ENCODE data around the gene ASF1B.

ASF1B gene

DNA sequence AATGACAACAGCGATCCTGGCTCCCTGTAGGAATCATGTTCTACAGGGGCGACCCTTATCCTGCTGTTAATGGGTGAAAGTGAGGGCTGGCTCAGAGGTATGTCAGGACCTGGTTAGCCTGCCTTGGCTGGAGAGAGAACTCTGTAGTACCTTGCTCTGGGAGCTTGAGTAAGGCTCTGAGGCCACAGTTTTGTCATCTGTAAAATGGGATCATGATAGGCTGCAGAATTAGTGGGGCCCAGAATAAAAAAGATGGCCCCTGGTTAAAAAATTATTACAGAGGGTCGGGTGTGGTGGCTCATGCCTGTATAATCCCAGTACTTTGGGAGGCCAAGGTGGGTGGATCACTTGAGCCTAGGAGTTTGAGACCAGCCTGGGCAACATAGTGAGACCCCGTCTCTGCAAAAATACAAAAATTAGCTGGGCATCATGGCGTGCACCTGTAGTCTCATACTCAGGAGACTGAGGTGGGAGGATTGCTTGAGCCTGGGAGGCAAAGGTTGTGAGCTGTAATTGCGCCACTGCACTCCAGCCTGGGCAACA, 35.3 kb downstream of the ASF1B start:
- ATAC-seq (replicated peaks) (no peak), DNase-seq (no peak)
- Mint-ChIP-seq H3K27ac (no peak overlapping the region), H3K36me3 (peaks cover 26 to 37% of the 10 kb centered on the region in 2 donors), H3K27me3 (no peaks in the 10 kb centered on the region), H3K4me3 (no peak overlapping the region), H3K4me1 (no peaks in the 10 kb centered on the region), H3K9me3 (no peaks in the 10 kb centered on the region)

DNA sequence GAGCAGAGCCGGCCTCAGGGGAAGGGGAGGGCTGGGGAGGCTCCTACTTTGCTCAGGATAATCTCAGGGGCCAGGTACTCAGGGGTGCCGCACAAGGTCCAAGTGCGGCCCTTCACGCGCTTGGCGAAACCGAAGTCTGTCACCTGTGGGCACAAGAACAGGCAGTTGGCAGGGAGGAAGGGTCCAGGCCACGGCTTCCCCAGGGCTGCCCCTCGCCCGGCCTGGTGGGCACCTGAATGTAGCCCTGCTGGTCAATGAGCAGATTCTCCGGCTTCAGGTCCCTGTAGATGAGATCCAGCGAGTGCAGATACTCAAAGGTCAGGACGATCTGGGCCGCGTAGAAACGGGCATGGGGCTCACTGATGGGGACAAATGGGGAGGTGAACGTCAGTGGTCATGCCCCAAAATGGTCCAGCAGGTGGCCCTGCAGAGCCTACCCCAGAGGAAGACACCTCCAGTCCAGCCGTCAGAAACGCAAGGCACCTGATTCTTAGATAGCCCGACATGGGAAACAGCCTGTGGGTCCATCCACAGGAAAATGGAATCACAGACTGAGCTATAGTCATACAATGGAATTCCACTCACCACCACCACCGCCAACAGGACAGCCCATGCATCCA, 38.7 kb downstream of the ASF1B start:
- Mint-ChIP-seq H3K4me1 (no peaks in the 10 kb centered on the region), H3K9me3 (peaks cover 0 to 2% of the 10 kb centered on the region in 2 donors)

DNA sequence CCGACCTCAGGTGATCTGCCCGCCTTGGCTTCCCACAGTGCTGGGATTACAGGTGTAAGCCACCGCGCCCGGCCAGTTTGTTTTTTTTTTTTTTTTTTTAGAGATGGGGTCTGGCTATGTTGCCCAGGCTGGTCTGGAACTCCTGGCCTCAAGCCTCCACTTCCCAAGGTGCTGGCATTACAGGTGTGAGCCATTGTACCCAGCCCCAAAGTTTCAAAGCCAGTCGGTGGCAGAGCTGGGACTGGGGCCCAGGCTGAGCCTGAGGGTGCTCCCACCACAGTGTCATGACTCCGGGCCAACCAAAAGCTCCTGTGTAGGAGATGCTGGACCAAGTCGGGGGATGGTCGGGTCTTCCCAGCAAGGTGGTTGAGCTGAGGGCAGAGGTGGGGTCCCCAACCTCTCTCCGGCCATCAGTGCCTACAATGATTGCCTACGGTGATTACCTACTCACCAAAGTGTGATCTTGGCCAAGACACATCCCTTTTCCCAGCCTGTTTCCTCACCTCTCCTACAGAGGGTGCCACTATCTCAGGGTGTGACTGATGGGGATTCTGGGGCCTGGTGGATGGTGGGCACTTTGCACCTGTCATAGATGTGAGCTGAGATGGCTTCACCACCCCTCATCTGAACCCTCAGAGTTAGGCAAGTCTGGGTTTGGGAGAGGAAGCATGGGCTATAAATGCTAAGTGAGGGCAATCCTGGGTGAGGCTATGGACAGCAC, 40.0 kb downstream of the ASF1B start:
- peaks cover 0 to 2% of the 10 kb centered on the region in 2 donors for H3K9me3 Mint-ChIP-seq
- H3K4me1 Mint-ChIP-seq, result peaks cover 7 to 10% of the 10 kb centered on the region in 2 donors
- DNase-seq (no peak), ATAC-seq (replicated peaks) (no peak)
- no peak overlapping the region for H3K4me3 Mint-ChIP-seq
- no peak overlapping the region for H3K27ac Mint-ChIP-seq
- peaks cover 29 to 45% of the 10 kb centered on the region in 2 donors for H3K36me3 Mint-ChIP-seq
- no peaks in the 10 kb centered on the region for H3K27me3 Mint-ChIP-seq

More for the DNA sequence above, 38.7 kb downstream of the ASF1B start:
- no peak overlapping the region for H3K27ac Mint-ChIP-seq
- peaks cover 24 to 36% of the 10 kb centered on the region in 2 donors for H3K36me3 Mint-ChIP-seq
- H3K4me3 Mint-ChIP-seq, result no peak overlapping the region
- no peaks in the 10 kb centered on the region for H3K27me3 Mint-ChIP-seq
- ATAC-seq (replicated peaks) (no peak), DNase-seq (no peak)

DNA sequence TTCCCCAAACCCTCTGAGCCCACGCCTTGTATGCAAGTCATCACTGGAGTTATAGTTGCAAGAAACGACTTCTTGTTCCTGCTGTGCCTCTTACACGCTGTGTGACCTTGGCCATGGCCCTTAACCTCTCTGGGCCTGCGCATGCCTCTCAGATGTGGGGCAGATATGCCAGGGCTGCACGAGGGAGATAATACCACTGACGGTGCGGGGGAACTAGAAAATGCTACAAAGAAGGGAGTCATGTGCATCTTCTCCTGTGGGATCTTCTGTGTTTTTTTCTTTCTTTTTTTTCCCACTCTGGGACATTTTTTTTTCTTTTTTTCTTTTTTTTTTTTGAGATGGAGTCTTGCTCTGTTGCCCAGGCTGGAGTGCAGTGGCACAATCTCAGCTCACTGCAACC, 41.5 kb downstream of the ASF1B start:
- H3K4me3 Mint-ChIP-seq, result no peak overlapping the region
- ATAC-seq (replicated peaks), result no peak

DNA sequence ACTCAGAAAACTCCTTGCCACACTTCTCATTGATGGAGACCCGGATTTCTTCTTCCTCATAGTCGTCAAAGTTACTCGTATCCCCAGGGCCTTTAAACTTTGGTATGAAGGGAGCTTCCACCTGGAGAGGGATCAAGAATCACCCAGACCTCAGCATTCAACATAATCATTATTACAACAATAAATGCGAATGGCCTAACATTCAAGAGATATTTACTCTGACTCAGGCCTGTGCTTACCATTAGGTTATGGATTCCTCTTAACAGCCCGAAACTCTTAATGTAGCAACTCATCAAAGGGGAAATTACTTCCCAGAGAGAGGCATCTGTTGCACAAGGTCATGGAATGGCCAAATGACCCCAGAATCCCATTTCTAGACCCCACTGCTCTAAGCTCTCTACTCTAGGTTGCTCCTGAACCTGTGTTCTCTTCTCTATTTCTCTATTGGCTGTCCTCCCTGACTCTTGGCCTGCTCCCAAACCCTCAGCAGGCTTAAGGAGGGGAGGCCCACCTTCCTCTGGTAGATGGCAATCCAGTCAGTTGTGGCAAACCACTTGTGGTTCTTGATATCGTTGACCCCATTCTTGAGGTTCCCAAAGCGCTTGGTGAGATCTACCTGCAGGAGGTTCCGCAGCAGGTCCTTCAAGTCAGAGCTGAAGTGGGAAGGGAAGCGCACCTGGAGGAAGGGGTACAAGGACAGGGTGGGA, 43.1 kb downstream of the ASF1B start:
- DNase-seq (no peak), ATAC-seq (replicated peaks) (no peak)
- no peaks in the 10 kb centered on the region for H3K27me3 Mint-ChIP-seq
- H3K36me3 Mint-ChIP-seq, result peaks cover 33 to 49% of the 10 kb centered on the region in 2 donors
- H3K4me3 Mint-ChIP-seq, result peak overlapping the region in 1 of 2 donors; percentile 26
- H3K4me1 Mint-ChIP-seq, result peaks cover 11 to 18% of the 10 kb centered on the region in 2 donors
- H3K9me3 Mint-ChIP-seq, result peaks cover 0 to 2% of the 10 kb centered on the region in 2 donors
- H3K27ac Mint-ChIP-seq, result no peak overlapping the region

More for the DNA sequence above, 41.5 kb downstream of the ASF1B start:
- Mint-ChIP-seq H3K27me3 (no peaks in the 10 kb centered on the region), H3K4me1 (peaks cover 7 to 10% of the 10 kb centered on the region in 2 donors), H3K36me3 (peaks cover 29 to 40% of the 10 kb centered on the region in 2 donors), H3K27ac (peak overlapping the region; percentile 56), H3K9me3 (peaks cover 0 to 2% of the 10 kb centered on the region in 2 donors)
- DNase-seq, result no peak

DNA sequence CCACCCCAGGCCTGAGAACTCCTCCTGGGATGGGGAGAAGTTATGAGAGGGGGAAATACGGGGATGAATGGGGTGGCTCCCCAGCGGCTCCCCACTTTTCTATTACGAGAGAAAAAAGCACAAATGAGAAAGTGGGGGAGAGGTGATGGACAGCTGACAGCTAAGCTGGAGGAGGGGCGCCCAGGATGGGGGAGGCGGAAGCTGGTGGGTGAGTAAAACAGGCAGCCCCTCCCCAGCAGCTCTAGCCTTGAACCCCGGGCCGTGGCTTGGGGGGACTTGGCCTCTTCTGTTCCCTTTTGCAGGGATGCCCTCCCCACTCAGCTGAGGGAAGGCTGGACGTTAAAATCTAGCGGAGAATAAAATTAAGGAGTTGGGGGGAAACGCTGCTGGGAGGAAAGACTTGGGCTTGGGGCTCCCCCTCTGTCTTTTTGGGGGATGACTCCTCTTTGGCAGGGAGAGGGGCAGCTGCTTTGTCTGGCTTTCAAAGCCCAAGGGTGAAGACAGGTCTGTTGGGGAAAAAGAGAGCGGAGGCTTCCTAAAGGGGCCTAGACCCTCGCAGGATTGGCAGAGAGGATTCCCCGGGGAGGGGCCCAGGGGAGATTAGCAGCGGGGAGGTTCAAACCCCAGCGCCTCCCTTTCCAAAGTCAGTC, 44.5 kb downstream of the ASF1B start:
- H3K9me3 Mint-ChIP-seq, result peaks cover 0 to 2% of the 10 kb centered on the region in 2 donors
- no peaks in the 10 kb centered on the region for H3K27me3 Mint-ChIP-seq
- peaks cover 30 to 40% of the 10 kb centered on the region in 2 donors for H3K36me3 Mint-ChIP-seq
- ATAC-seq (replicated peaks) (peak; percentile 37 to 46), DNase-seq (no peak)
- peaks cover 12 to 22% of the 10 kb centered on the region in 2 donors for H3K4me1 Mint-ChIP-seq
- H3K4me3 Mint-ChIP-seq, result peak overlapping the region; percentile 96 to 98
- peak overlapping the region; percentile 98 for H3K27ac Mint-ChIP-seq

DNA sequence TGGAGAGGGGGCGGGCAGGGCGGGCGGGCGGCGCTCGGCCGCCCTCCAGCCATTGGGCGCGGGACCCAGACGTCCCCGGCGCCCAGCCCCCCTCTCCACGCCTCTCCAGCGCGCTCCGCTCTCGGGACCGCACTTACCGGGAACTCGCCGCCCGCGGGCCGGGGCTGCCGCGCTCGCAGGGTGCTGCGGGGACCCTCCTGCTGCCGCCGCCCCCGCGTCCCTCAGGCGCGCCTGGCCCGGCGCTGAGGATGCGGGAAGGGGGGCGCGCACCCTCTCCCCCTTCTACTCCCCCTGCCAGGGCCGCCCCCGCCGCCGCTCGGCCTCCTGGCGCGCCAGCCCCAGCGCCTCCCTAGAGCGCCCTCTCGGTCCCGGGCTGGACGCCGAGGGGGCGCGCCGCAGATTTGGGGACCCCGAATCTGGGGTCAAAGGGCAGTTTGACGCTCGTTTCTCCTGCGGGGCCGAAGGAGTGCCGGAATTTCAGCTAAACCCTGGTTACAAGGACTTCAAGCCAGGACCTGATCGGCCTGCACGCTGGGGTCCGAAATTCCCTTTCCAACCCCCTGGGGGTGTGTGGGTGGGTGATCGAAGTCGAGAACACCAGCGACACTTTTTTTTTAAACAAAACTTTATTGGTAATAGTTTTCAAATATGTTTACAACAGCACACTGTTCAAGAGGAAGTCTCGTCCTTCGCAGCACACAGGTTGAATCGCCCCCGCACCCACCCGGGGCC, 45.1 kb downstream of the ASF1B start:
- H3K9me3 Mint-ChIP-seq, result peaks cover 0 to 2% of the 10 kb centered on the region in 2 donors
- peaks cover 12 to 22% of the 10 kb centered on the region in 2 donors for H3K4me1 Mint-ChIP-seq
- peak; percentile 85 for DNase-seq
- no peaks in the 10 kb centered on the region for H3K27me3 Mint-ChIP-seq
- H3K36me3 Mint-ChIP-seq, result peaks cover 25 to 35% of the 10 kb centered on the region in 2 donors
- peak; percentile 79 to 81 for ATAC-seq (replicated peaks)
- peak overlapping the region; percentile 96 to 98 for H3K4me3 Mint-ChIP-seq
- H3K27ac Mint-ChIP-seq, result peak overlapping the region; percentile 98

DNA sequence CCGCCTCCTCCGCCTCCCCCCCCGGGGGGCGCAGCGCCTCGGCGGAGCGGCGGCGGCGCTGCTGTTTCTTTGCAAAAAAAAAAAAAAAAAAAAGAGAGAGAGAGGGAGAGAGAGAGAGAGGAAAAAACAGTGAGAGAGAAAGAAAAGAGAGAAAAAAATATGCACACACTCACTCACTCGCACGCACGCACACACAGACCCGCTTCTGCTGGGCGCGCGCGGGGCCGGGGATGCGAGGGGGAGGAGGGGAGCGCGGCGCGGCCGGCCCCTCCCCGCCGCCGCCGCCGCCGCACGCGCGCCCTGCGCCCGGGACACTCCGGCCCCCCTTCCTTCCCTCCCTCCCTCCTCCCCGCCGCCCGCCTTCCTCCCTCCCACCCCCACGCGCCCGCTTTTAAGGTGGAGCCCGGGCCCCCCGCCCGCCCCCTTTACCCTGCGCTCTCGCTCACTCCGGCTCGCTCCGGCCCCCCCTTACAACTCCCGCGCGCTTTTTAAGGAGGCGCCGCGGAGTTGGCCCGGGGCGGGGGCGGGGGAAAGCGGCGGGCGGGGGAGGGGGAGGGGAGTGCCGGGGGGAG, 45.8 kb downstream of the ASF1B start, which contains the start of gene SAMD1:
Gene SAMD1 (minus strand): TSS at position 243 of the 572 bp plus-strand sequence.
- Mint-ChIP-seq H3K9me3 (peaks cover 0 to 2% of the 10 kb centered on the region in 2 donors), H3K36me3 (peaks cover 25 to 35% of the 10 kb centered on the region in 2 donors), H3K4me1 (peaks cover 12 to 22% of the 10 kb centered on the region in 2 donors), H3K27ac (peak within 1 kb of the TSS; percentile 98), H3K27me3 (no peaks in the 10 kb centered on the region), H3K4me3 (peak within 1 kb of the TSS; percentile 96 to 98)
- ATAC-seq (replicated peaks) (peak; percentile 50 to 59), DNase-seq (no peak)

DNA sequence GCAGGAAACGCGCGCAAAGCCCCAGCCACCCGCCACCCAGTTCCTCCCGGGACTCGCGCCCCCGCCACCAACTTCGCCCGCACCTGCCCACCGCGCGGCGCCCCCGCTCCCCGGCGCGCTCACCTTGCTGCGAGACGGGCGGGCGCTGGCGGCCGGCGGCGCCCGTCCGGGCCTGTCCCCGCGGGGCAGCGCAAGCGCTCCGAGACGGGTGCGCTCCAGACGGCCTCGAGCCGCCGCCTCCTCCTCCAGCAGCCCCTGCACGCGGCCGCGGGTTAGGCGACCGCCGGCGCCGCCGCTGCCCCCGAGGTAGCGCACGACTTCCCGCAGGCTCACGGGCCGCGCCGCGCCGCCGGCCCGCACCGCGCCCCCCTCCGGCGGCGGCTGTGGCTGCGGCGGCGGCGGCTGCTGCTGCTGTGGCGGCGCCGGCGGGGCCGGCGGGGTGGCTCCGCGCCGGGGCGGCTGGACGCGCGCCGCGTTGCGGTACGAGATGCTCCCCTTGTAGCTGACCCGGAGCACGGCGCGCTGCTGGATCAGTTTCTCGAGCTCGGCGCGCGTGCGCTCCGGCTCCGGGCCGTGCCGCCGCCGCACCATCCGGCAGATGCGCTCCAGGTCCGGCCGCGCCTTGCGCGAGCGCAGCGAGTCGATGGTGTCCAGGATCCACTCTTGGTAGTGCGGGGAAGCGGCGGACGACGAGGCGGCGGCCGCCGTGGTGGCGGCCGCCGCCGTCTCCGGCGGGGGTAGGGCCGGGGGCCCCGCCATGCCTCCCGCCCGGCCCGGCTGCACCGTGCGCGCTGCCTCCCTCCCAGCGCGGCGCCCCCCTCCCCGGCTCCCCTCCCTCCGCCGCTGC, 46.5 kb downstream of the ASF1B start:
- Mint-ChIP-seq H3K9me3 (peaks cover 0 to 2% of the 10 kb centered on the region in 2 donors), H3K4me3 (peak overlapping the region; percentile 84 to 98), H3K27me3 (no peaks in the 10 kb centered on the region), H3K36me3 (peaks cover 25 to 37% of the 10 kb centered on the region in 2 donors), H3K27ac (no peak overlapping the region), H3K4me1 (peaks cover 12 to 22% of the 10 kb centered on the region in 2 donors)
- ATAC-seq (replicated peaks), result peak; percentile 15 to 18
- DNase-seq, result peak; percentile 50

DNA sequence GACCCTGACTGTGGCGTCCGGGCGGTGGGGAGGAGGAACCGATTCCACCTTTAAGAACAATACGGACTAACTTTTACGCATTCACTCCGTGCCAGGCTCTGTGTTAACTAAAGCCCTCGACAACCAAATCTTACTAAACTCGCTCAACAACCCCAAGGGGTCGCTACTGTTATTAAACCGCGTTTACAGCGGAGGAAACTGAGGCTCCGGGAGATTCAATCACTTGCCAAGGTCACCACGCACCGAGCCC, 47.1 kb downstream of the ASF1B start:
- Mint-ChIP-seq H3K4me3 (peak overlapping the region; percentile 32 to 59), H3K36me3 (peaks cover 21 to 33% of the 10 kb centered on the region in 2 donors), H3K9me3 (peaks cover 0 to 2% of the 10 kb centered on the region in 2 donors), H3K27me3 (no peaks in the 10 kb centered on the region), H3K27ac (no peak overlapping the region), H3K4me1 (peaks cover 12 to 22% of the 10 kb centered on the region in 2 donors)
- ATAC-seq (replicated peaks) (no peak), DNase-seq (no peak)

DNA sequence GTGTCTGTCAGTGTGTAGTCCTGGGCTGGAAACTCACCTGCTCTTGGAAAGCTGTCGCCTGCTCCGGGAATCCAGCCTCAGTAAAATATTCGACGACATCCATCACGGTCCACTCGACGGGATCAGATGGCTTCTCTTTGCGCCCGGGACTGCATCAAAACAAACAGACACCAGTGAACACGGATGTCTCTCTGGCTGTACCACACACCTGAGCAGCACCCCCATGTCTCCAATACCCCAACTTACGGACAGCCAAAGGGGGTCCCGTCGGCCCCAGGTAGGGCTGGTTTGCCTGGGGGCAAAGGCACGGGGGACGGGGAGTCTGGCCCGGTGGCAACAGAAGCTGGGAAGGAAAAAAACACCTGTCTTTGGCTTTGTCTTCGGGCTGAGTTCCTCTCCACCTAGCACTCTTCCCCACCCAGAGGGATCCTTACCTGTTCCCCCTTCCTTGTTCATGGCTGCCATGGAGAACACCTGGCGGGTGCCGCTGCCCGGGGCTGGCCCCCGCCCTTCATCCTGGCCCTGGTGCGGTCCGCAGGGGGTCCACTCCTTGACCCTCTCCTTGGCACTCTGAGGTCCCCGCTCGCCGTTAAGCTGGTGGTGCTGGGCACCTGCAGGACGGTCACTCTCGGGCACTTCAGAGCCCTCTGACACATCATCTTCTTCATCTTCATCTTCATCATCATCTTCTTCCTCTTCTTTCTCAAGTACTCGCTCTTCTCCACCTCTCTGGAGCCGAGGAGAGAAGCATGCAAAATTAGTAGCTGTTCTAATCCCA, 47.6 kb downstream of the ASF1B start:
- ATAC-seq (replicated peaks), result no peak
- peaks cover 12 to 22% of the 10 kb centered on the region in 2 donors for H3K4me1 Mint-ChIP-seq
- no peak overlapping the region for H3K27ac Mint-ChIP-seq
- no peaks in the 10 kb centered on the region for H3K27me3 Mint-ChIP-seq
- no peak for DNase-seq
- peaks cover 0 to 2% of the 10 kb centered on the region in 2 donors for H3K9me3 Mint-ChIP-seq
- H3K4me3 Mint-ChIP-seq, result peak overlapping the region; percentile 32 to 59
- peaks cover 21 to 33% of the 10 kb centered on the region in 2 donors for H3K36me3 Mint-ChIP-seq

DNA sequence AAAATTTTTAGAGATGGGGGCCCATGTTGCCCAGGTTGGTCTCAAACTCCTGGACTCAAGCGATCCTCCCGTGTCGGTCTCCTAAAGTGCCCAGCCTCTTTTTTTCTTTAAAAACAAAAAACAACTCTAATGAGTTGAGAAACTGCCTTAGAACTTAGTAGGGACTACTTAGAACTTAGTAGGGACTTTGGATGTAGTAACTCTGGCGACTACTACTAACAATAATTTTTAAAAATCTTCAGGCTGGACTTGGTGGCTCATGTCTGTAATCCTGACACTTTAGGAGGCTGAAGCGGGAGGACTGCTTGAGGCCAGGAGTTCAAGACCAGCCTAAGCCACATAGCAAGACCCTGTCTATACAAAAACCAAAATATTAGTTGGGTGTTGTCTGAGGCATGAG, 50.3 kb downstream of the ASF1B start:
- Mint-ChIP-seq H3K27me3 (no peaks in the 10 kb centered on the region), H3K4me3 (no peak overlapping the region), H3K27ac (no peak overlapping the region), H3K9me3 (no peaks in the 10 kb centered on the region), H3K36me3 (peaks cover 10 to 17% of the 10 kb centered on the region in 2 donors), H3K4me1 (peaks cover 6 to 17% of the 10 kb centered on the region in 2 donors)
- no peak for ATAC-seq (replicated peaks)
- no peak for DNase-seq
